HG03342 (cell line): ENCODE results near the gene HLCS.
A peak's percentile ranks its signal among the peaks of the same experiment; 100 is the strongest.
"Not testable (repeated sequence)": the region's sequence is repeated elsewhere in the genome, so short reads cannot be mapped to it uniquely, and the experiment has no call there.

Experiments used
- ATAC-seq: cut with Tn5 transposase; IDR thresholded peaks from one replicate; pipeline ENCODE4 v1.9.1; 2021; ENCODE audit warnings: mild to moderate bottlenecking, moderate library complexity; ENCODE audit not compliant: unreplicated experiment

The HLCS gene

GRCh38 chr21:36966066-36966820 is at the start of gene HLCS:
Gene HLCS, minus strand, starts transcription at chr21:36966669. Its CDS starts 31 bp downstream, at chr21:36966638.
- ATAC-seq: peak; percentile 74

- ATAC-seq: peak; percentile 94
These were observed 43.4 kb upstream of the HLCS start for GRCh38 chr21:37009740-37010341.

- no peak for ATAC-seq
These were observed 42.3 kb upstream of the HLCS start for GRCh38 chr21:37008724-37009123.

- ATAC-seq: no peak
These were observed 40.2 kb upstream of the HLCS start, which contains the start of gene RIPPLY3 for GRCh38 chr21:37006486-37007291. Gene RIPPLY3, plus strand, starts transcription at chr21:37006702. Its CDS starts 71 bp downstream, at chr21:37006773.

- ATAC-seq: no peak
These were observed 39.3 kb upstream of the HLCS start for GRCh38 chr21:37005548-37006485.

GRCh38 chr21:37003917-37004316 is 37.4 kb upstream of the HLCS start:
- not testable (repeated sequence) for ATAC-seq

- not testable (repeated sequence) for ATAC-seq
These were observed 36.4 kb upstream of the HLCS start for GRCh38 chr21:37002851-37003250.

GRCh38 chr21:37001441-37001840 is 35.0 kb upstream of the HLCS start:
- ATAC-seq: no peak

- ATAC-seq: no peak
These were observed 33.9 kb upstream of the HLCS start for GRCh38 chr21:37000381-37000780.

- ATAC-seq: no peak
These were observed 32.8 kb upstream of the HLCS start for GRCh38 chr21:36999131-36999898.

GRCh38 chr21:36995285-36995684 is 28.8 kb upstream of the HLCS start:
- not testable (repeated sequence) for ATAC-seq

- no peak for ATAC-seq
These were observed 28.2 kb upstream of the HLCS start for GRCh38 chr21:36994501-36995158.

GRCh38 chr21:36992671-36993070 is 26.2 kb upstream of the HLCS start:
- no peak for ATAC-seq

DNA sequence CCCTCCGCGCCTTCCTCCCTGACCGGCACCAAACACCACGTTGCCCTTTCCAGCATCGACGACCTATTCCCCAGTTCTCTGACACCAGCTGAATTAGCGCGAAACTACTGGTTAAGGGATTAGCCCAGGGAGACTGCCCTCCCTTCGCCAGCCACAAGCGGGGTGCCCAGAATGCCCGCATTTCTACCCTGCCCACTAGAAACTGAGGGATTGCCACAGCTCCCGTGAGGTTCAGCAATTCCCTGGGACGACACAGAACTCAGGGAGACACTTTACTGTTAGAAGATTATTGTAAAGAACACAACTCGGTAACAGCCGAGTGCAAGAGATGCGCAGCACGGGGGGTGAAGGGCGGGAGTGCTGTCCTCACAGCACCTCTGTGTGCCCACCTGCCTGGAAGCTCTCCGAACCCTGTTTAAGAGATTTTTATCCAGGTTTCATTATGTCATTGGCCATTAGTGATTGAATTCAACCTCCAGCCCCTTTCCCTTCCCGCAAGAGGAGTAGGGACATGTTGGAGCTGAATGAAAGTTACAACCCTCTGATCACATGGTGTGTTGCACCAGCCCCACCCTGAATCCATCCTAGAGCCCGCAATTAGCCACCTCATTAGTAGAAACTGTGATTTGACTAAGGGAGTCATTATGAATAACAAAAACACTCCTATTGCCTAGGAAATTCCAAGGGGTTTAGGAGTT is 24.2 kb upstream of the HLCS start:
- no peak for ATAC-seq

- ATAC-seq: peak; percentile 91
These were observed 23.4 kb upstream of the HLCS start for GRCh38 chr21:36989699-36990507.

- ATAC-seq: not testable (repeated sequence)
These were observed 22.8 kb upstream of the HLCS start for GRCh38 chr21:36989199-36989698.

DNA sequence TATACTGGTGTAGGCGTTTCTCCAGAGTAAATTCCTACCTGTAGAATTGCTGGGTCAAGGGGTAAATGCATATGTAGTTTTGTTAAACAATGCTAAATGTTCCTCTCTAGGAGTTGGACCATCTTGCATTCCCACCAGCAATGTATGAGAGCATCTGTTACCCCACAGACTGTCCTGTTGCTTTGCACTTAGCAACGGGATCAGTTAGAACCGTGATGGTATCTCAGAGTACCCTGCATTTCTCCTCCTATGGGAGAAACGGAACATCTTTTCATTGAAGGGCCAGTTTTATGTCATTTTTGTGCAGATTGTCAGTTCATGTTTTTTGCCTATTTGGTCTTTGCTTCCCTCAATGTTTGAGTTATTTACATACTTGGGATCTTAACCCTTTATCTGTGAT is 22.1 kb upstream of the HLCS start:
- no peak for ATAC-seq

DNA sequence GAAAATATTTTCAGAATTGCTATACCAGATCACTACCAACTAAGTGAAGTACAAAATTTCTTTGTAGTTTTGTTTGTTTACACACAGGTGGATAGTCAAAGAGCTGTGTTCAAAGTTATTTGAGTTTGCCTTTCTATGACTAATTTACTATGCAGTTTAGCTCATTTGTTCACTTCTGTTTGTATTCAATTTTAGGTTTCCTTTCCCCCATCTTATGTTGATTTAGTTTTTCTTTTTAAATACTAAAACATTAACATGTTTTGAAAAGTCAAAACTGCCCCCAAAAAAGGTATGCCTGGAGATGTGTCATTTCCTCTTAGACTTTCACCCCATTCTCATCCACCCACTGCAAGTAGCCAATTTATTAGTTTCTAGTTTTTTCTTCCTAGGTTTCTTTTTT is 21.4 kb upstream of the HLCS start:
- no peak for ATAC-seq
